GM12891 (cell line): ENCODE results near the gene RPGRIP1L.
"Not testable (repeated sequence)": the region's sequence is repeated elsewhere in the genome, so short reads cannot be mapped to it uniquely, and the experiment has no call there.

Experiments used
- DNase-seq: peaks from one replicate; pipeline ENCODE4 v3.0.0; 2011; ENCODE audit warnings: low spot score; ENCODE audit not compliant: insufficient read length
- FAIRE-seq: peaks from 2 replicates; lab custom pipeline; 2011; peaks lifted over from hg19 to GRCh38; lab: Jason Lieb, UNC
- PAX5 ChIP-seq: IDR thresholded peaks from 2 replicates; pipeline ENCODE4 v1.6.1; 2011; ENCODE audit warnings: low read length, moderate library complexity, mild to moderate bottlenecking; ENCODE audit not compliant: insufficient read depth, severe bottlenecking
- POLR2A ChIP-seq: IDR thresholded peaks from 2 replicates; pipeline ENCODE4 v1.6.1; 2011; ENCODE audit warnings: low read depth, low read length, control low read depth
- POLR2AphosphoS5 ChIP-seq: IDR thresholded peaks from 2 replicates; pipeline ENCODE4 v1.6.1; 2011; ENCODE audit warnings: low read depth, low read length, control low read depth
- POU2F2 ChIP-seq: IDR thresholded peaks from 2 replicates; pipeline ENCODE4 v1.6.1; 2011; ENCODE audit warnings: low read depth, mild to moderate bottlenecking, control low read depth, low read length, moderate library complexity
- SPI1 ChIP-seq: IDR thresholded peaks from 2 replicates; pipeline ENCODE4 v1.6.1; 2011; ENCODE audit warnings: low read depth, low read length, control low read depth
- TAF1 ChIP-seq: IDR thresholded peaks from 2 replicates; pipeline ENCODE4 v1.6.1; 2011; ENCODE audit warnings: low read depth, low read length, control low read depth

Gene RPGRIP1L

GRCh38 chr16:53686710-53687109 lies 16.9 kb downstream of the RPGRIP1L start:
- FAIRE-seq (no peak), DNase-seq (no peak)
- TF ChIP-seq SPI1, result no peak
- no peak for TF ChIP-seq POLR2AphosphoS5

GRCh38 chr16:53685334-53685733 lies 18.3 kb downstream of the RPGRIP1L start:
- DNase-seq, FAIRE-seq: not testable (repeated sequence)

- FAIRE-seq, result no peak
Observed at GRCh38 chr16:53681354-53681753, 22.3 kb downstream of the RPGRIP1L start.

DNA sequence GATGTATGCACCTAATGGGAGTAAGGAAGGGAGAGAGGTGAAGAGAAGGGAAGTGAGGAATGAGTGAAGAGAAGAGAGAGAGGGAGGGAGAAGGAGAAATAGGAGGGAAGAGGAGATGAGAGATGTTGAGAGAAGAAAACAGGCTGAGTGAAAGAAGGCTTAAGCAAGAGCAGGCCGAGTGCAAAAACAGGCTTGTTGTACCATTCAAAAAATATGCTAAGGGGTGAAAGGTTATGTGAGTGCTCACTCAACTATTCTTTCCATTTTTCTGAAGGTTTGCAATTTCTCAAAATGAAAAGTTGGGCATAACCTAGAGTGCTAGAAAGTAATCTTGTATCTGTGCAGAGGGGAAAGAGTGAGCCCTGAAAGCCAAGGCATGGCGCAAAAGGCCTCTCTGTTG lies 22.9 kb downstream of the RPGRIP1L start:
- DNase-seq (no peak), FAIRE-seq (no peak)
- no peak for TF ChIP-seq POLR2AphosphoS5
- TF ChIP-seq PAX5, result no peak
- no peak for TF ChIP-seq POLR2A
- no peak for TF ChIP-seq POU2F2
- no peak for TF ChIP-seq TAF1
- no peak for TF ChIP-seq SPI1

More at GRCh38 chr16:53681354-53681753, 22.3 kb downstream of the RPGRIP1L start:
- no peak for DNase-seq
- TF ChIP-seq SPI1 (no peak), TAF1 (no peak), POLR2A (no peak), PAX5 (no peak), POLR2AphosphoS5 (no peak), POU2F2 (no peak)

DNA sequence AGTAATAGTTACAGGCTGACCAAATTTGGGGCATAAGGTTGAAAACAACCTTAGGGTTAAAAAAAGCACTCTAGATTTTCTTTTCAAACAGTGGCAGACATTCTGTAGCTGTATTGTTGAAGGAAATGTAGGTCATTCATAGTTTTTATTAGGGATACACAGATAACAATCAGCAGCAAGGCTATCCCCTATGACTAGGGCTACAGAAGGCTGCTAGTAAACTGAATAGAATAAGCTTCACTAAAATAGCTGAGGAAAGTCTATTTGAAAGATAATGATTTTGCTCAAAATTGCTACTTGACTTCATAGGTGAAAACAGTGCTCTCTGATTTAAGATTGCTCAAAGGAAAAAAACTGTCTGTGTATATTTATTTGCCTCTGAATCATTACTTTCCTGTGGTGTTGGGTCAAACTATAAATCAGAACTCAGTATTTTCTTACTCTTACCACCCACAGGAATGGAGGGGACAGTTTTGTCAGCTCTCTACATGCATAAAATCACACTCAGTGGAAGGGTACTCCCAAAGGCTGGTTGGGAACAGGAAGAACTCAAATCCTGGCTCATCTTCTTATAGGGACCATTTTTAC lies 24.8 kb downstream of the RPGRIP1L start:
- DNase-seq (no peak), FAIRE-seq (no peak)
- TF ChIP-seq SPI1 (no peak), TAF1 (no peak), POLR2A (no peak), POLR2AphosphoS5 (no peak), PAX5 (no peak), POU2F2 (no peak)

- no peak for FAIRE-seq
- DNase-seq, result no peak
- no peak for TF ChIP-seq POLR2A
Observed at GRCh38 chr16:53678155-53678554, 25.5 kb downstream of the RPGRIP1L start.

DNA sequence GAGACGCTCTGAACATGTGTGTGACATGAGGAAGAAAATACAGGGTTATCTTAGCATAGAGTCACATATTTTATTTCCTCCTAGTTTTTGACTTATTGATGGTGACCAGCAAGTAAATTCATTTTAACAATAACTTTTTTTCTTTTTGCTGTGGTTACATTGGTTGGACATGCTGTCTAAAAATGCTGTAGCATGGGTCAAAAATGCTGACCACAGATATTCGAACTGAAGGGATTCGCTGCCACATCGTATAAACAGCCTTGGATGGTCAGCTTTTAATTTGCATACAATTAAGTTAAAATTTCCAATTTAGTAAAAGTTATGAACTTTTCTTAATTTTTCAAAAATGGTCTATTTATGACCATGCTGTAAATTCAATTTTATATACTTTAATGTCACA lies 30.5 kb downstream of the RPGRIP1L start:
- no peak for TF ChIP-seq POU2F2
- no peak for TF ChIP-seq POLR2AphosphoS5
- TF ChIP-seq SPI1, result no peak
- TF ChIP-seq PAX5, result no peak
- TF ChIP-seq TAF1, result no peak
- no peak for TF ChIP-seq POLR2A
- FAIRE-seq (no peak), DNase-seq (no peak)

- FAIRE-seq (no peak), DNase-seq (no peak)
- TF ChIP-seq SPI1 (no peak), POU2F2 (no peak), TAF1 (no peak), POLR2AphosphoS5 (no peak), PAX5 (no peak), POLR2A (no peak)
Observed at GRCh38 chr16:53672461-53672860, 31.2 kb downstream of the RPGRIP1L start.

DNA sequence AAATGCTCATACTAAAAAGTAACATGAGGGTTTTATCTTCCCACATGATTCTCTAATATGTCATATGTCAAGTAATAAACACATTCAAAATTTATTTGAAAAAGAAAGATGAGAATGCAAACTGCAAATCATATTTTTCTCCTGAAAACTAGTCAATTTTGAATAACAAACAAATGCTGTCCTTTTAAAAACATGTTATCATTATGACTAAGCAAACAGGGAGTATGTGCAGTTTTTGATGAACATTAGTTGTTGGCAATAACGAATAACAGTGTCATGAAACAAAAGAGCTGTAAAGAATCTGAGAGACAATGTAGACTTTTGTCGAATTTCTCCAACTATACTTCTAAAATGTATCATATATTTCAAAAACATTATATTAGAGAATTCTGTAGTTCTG lies 34.8 kb downstream of the RPGRIP1L start:
- DNase-seq (no peak), FAIRE-seq (no peak)

GRCh38 chr16:53666786-53667415 lies 36.8 kb downstream of the RPGRIP1L start:
- TF ChIP-seq POLR2AphosphoS5, result no peak
- TF ChIP-seq PAX5, result no peak
- no peak for TF ChIP-seq TAF1
- no peak for TF ChIP-seq POU2F2
- no peak for TF ChIP-seq POLR2A
- TF ChIP-seq SPI1, result no peak
- DNase-seq (no peak), FAIRE-seq (no peak)

More for the DNA sequence above, 34.8 kb downstream of the RPGRIP1L start:
- TF ChIP-seq SPI1, result no peak

- DNase-seq (no peak), FAIRE-seq (no peak)
Observed at GRCh38 chr16:53664724-53665345, 38.8 kb downstream of the RPGRIP1L start.

More at GRCh38 chr16:53664724-53665345, 38.8 kb downstream of the RPGRIP1L start:
- TF ChIP-seq TAF1 (no peak), POU2F2 (no peak), POLR2AphosphoS5 (no peak), POLR2A (no peak), PAX5 (no peak), SPI1 (no peak)
